COLO668 (cell line): ENCODE measurements around the gene IQUB.
"Not testable (repeated sequence)": the region's sequence is repeated elsewhere in the genome, so short reads cannot be mapped to it uniquely, and the experiment has no call there.

ENCODE experiments used
- DNase-seq: peaks from one replicate; lab custom pipeline; 2025; ENCODE audit not compliant: unreplicated experiment; lab: John Stamatoyannopoulos, UW

IQUB gene

GRCh38 chr7:123534383-123535260, at the start of gene IQUB:
Gene IQUB, minus strand, starts transcription at chr7:123534595. Its CDS starts 22,255 bp downstream, at chr7:123512340.
- DNase-seq, result peak; percentile 97

DNA sequence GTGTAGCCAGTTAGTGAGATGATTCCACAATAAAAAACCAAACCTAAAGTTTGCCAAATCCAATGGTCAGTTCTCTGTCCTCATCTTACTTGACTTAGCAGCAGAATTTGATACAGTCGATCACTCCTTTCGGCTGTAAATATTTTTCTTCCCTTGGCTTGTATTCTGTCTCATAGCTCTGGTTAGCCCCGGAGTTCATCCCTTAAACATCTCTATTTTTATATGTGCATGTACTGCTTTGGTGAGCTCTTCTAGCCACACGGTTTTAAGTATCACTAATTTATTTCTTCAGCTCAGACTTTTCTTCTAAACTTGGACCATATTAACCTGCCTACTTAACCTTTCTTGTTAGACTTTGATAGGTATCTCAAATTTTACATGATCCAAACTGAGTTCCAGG, 49.4 kb upstream of the IQUB start:
- no peak for DNase-seq

DNA sequence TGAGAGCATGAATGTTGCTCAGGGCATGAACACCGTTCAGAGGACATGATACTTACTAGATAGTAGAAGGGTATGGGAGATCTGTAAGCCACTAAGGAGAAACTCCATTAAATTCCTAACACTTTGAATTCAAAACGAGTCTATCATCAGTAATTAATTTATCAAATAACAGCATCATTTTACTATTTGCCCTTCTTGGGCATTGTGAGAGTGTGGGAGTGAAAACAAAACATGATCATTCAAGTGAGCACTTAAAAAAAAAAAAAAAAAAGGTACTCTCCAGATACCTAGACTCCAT, 46.7 kb upstream of the IQUB start:
- no peak for DNase-seq

GRCh38 chr7:123580406-123581161, 46.2 kb upstream of the IQUB start:
- DNase-seq, result peak; percentile 6

GRCh38 chr7:123579416-123579815, 45.0 kb upstream of the IQUB start:
- no peak for DNase-seq

GRCh38 chr7:123573896-123574467, 39.6 kb upstream of the IQUB start:
- no peak for DNase-seq

DNA sequence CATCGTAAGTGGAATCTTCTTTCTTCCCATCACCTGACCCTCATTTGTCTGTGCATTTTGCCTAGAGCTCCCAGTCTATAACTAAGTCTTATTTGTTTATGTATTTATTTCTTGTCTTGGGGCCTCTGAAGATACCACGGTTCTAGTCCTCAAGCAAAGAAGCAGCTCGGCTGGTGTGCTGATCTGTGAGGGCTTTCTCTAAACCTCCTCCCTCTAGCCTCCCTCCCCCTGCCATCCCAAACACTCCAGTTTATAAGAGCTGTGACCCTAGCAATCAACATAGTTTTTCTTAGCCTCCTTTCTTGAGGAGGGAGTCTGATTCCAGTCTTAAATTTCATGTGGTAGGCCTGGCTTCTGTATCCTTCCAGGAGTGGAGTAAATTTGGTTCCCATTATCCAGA, 38.9 kb upstream of the IQUB start:
- DNase-seq, result no peak

DNA sequence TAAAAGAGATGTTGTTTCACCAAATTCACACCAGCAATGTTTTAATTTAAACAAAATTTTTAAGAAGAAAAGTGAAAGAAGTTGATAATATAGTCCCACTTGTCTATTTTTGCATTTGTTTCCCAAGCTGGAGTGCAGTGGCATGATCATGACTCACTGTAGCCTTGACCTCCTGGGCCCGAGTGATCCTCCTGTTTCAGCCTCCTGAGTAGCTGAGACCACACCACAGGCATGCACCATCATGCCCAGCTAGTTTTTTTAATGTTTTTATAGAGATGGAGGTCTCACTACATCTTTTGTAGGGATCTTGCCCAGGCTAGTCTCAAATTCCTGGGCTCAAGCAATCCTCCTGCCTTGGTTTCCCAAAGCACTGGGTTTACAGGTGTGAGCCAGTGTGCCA, 37.3 kb upstream of the IQUB start:
- DNase-seq, result no peak

GRCh38 chr7:123571187-123571586, 36.8 kb upstream of the IQUB start:
- no peak for DNase-seq

DNA sequence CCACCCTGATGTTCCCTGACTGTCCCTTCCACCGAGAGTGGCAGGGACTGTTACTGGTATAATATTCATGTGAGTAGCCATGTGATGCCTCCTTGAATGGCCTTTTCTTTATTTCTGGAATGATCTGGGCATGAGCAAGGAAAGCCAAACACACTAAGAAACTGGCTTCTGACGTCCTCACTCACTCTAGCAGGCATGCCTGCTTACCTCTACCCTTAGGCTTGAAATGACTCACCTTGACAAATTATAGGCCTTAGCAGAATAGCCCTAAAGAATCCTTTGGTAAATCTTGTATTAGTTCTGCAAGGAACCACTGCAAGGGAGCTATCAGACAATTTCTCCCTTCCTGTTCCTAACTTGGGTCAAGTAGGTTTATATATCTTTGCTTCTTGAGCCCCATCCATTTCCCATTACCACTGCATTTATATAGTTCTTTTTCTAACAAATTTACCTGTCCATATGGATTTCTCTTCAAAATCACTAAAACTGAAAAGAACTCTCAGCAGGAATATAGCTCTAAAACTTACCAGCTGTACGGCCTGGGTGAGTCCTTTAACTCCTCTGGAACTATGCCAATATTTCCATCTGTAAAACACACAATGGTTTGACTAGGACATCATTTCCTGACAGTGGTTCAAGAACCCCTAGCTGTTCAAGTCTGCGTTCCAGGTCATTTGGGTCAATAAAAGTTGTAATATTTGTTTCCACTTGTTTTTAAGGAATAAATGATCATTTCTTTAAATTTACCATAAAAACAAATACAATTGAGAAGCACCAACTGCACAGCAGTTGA, 36.2 kb upstream of the IQUB start:
- no peak for DNase-seq

DNA sequence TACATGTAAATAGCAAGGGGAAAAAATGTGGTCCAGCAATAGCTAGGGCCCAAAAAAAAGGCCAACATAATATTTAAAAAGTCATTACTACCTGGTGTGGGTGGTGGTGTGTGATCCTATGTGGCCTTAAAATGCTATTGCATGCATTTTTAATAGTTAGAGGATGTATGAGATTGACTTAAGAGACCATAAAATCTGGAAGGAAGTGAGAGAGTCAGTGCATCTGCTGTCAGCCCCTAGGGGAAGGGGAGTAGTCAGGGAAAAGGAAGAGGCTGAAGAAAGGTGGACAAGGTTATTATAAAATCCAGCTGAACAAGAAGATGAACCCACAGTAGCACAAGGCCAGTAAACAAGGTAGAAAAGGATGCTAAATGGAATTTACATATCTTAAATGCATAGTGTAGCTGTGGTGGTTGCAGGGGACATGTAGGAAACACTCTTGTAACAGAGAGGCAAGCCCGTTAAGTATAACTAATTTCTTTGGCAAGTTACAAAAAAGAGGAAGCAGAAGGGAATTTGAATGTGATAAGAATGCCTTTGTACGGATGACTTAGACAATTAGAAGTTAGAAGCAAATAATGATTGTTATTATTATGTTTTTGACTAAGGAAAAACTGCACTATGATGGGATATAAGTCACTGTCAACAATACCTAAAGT, 35.1 kb upstream of the IQUB start:
- DNase-seq, result no peak

- DNase-seq, result no peak
Observed at GRCh38 chr7:123562121-123562520, 27.7 kb upstream of the IQUB start.

GRCh38 chr7:123558289-123558874, 24.0 kb upstream of the IQUB start:
- DNase-seq, result no peak

GRCh38 chr7:123557398-123558288, 23.2 kb upstream of the IQUB start, which contains the start of gene NDUFA5:
Gene NDUFA5, minus strand, starts transcription at chr7:123557818. Its CDS starts 23 bp downstream, at chr7:123557795.
- peak; percentile 95 for DNase-seq

DNA sequence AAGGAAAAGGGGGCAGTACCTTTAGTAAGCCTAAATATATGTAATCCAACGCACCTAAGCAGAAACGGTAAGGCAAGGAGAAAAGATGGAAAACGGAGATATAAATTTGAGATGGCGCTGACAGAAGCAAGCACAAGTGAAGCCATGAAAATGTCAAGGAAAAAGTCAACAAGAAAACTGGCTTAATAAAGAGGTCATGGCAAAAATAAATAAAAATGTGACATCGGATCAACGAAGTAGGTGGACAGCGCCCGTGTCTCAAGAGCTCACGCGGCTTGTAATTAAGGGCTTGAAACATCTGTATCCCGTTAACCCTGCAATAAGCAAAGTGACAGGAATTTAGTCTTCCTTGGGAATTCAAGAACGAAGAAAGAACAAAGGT, 22.6 kb upstream of the IQUB start:
- no peak for DNase-seq

GRCh38 chr7:123555484-123555883, 21.1 kb upstream of the IQUB start:
- DNase-seq, result no peak

GRCh38 chr7:123553159-123553558, 18.8 kb upstream of the IQUB start:
- no peak for DNase-seq

GRCh38 chr7:123552641-123553040, 18.2 kb upstream of the IQUB start:
- no peak for DNase-seq

GRCh38 chr7:123552134-123552533, 17.7 kb upstream of the IQUB start:
- not testable (repeated sequence) for DNase-seq
